KMS-11 (cell line): Measurements from ENCODE around the gene ACOT12.

Source experiments
- H2AFZ ChIP-seq: fragments of 200-600 bp; sonication (generic); 2 replicates; pipeline ENCODE4 v1.6.1; 2016; ENCODE audit warnings: antibody characterized with exemption, mixed run types, low read depth
- H3K27ac ChIP-seq: fragments of 200-600 bp; sonication (generic); 2 replicates; pipeline ENCODE4 v1.6.1; 2016; ENCODE audit warnings: mild to moderate bottlenecking, mixed run types
- H3K27me3 ChIP-seq: fragments of 200-600 bp; sonication (generic); 2 replicates; pipeline ENCODE4 v1.6.1; 2017; ENCODE audit warnings: mild to moderate bottlenecking, low read depth, mixed run types, moderate library complexity; ENCODE audit not compliant: insufficient read depth
- H3K36me3 ChIP-seq: fragments of 200-600 bp; sonication (generic); 2 replicates; pipeline ENCODE4 v1.6.1; 2017; ENCODE audit warnings: mild to moderate bottlenecking, mixed run types; ENCODE audit not compliant: insufficient read depth
- H3K4me1 ChIP-seq: fragments of 200-600 bp; sonication (generic); 2 replicates; pipeline ENCODE4 v1.6.1; 2016; ENCODE audit warnings: mild to moderate bottlenecking, low read depth, mixed run types; ENCODE audit not compliant: poor library complexity, severe bottlenecking
- H3K4me2 ChIP-seq: fragments of 200-600 bp; sonication (generic); 2 replicates; pipeline ENCODE4 v1.7.0; 2016; ENCODE audit warnings: mild to moderate bottlenecking, mixed run types
- H3K4me3 ChIP-seq: fragments of 200-600 bp; sonication (generic); IDR thresholded peaks from 2 replicates; pipeline ENCODE4 v1.6.1; 2017; ENCODE audit warnings: low read depth, low read length, mixed read lengths; ENCODE audit not compliant: insufficient read depth
- H3K79me2 ChIP-seq: fragments of 200-600 bp; sonication (generic); 2 replicates; pipeline ENCODE4 v1.6.1; 2016; ENCODE audit warnings: low read depth, mixed run types; ENCODE audit not compliant: insufficient read depth
- H3K9ac ChIP-seq: fragments of 200-600 bp; sonication (generic); 2 replicates; pipeline ENCODE4 v1.6.1; 2016; ENCODE audit warnings: mild to moderate bottlenecking, mixed run types
- H4K20me1 ChIP-seq: fragments of 200-600 bp; sonication (generic); 2 replicates; pipeline ENCODE4 v1.6.1; 2016; ENCODE audit warnings: mild to moderate bottlenecking, mixed run types; ENCODE audit not compliant: insufficient read depth
- TF ChIP-seq, protein P1 (sequence below): fragments of 200-600 bp; sonication (generic); conservative IDR thresholded peaks from 2 replicates; pipeline ENCODE4 v1.6.1; 2017; ENCODE audit warnings: low read depth, mild to moderate bottlenecking, antibody characterized with exemption, low read length, moderate library complexity, mixed read lengths

ACOT12 gene

DNA sequence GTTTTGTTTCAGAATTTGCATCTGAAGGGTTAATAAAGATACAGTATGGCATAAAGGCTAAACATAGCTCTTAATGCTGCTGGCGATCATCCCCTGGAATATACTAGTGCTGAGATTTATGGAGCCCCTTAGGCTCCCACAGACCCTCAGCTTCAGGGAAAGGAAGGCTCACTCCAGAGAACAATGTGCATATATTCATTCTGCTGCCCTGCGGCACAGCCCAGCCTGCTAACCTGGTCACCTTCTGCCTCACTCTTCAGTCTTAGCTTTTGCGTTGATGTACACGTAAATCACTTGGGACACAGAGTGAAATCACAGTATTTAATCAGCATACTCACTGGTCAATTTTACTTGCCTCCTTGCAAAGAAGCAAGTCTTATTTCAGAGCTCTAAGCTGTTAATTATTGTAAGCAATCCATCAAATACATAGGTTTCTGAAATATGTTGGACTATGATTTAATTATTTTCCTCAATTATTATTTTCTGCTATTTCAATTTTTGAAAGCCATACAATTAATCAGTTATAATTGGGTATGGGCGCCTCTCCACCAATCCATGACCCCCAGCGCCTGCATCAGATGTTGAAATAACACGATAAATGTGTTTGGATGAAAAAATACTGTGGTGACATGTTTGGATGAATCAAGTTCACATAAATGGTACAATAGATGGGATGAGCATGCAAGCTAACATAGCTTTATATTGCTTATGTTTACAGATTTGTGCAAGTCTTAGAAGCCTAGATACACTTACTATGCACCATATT, 11.4 kb upstream of the ACOT12 start:
- H3K4me2 ChIP-seq: no peak overlapping the region

DNA sequence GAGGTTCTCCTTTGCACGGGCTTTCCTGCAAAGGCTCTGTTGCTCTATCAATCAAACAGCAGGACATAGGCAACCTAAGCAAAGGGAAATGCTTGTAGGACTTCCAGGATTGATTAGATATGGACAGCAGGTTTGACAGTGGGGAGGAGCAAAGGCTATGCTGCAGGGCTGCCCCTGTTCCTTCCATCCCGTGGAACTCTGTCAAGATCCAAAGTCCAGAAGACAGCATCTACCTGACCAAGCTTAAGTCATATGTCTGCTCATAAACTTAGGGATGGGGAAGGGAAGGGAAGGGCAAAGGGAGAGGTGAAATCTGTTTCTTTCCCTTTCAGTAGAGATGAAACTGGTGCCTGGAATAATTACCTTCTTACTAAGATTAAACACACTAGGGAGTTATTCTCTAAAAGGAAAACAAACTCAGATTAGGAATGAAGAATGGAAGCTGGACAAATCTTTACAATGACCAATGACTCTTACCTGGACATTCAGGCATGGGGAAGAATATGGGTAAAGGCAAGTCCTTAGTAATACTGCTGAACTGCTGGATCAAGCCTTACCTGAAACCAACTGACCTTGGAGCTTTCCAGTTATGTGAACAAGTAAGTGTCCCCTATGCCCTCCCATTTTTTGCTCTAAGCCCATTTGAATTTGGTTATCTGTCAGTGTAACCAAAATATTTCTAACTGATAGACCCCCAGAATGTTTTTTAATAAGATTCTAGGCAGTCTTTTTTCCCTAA, 8.4 kb upstream of the ACOT12 start:
- H3K36me3 ChIP-seq: no peaks in the 10 kb centered on the region
- H2AFZ ChIP-seq: no peak overlapping the region
- H3K27me3 ChIP-seq: no peaks in the 10 kb centered on the region
- H3K4me2 ChIP-seq: no peak overlapping the region
- H3K27ac ChIP-seq: no peak overlapping the region
- H3K79me2 ChIP-seq: no peaks in the 10 kb centered on the region
- no peak overlapping the region for H3K9ac ChIP-seq
- H3K4me3 ChIP-seq: no peak overlapping the region
- TF ChIP-seq, protein P1, sequence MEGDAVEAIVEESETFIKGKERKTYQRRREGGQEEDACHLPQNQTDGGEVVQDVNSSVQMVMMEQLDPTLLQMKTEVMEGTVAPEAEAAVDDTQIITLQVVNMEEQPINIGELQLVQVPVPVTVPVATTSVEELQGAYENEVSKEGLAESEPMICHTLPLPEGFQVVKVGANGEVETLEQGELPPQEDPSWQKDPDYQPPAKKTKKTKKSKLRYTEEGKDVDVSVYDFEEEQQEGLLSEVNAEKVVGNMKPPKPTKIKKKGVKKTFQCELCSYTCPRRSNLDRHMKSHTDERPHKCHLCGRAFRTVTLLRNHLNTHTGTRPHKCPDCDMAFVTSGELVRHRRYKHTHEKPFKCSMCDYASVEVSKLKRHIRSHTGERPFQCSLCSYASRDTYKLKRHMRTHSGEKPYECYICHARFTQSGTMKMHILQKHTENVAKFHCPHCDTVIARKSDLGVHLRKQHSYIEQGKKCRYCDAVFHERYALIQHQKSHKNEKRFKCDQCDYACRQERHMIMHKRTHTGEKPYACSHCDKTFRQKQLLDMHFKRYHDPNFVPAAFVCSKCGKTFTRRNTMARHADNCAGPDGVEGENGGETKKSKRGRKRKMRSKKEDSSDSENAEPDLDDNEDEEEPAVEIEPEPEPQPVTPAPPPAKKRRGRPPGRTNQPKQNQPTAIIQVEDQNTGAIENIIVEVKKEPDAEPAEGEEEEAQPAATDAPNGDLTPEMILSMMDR: no peak
- H4K20me1 ChIP-seq: no peaks in the 10 kb centered on the region
- H3K4me1 ChIP-seq: no peaks in the 10 kb centered on the region

More for the DNA sequence above, 11.4 kb upstream of the ACOT12 start:
- H4K20me1 ChIP-seq: no peaks in the 10 kb centered on the region
- no peak overlapping the region for H3K9ac ChIP-seq
- H3K79me2 ChIP-seq: no peaks in the 10 kb centered on the region
- H2AFZ ChIP-seq: no peak overlapping the region
- H3K36me3 ChIP-seq: no peaks in the 10 kb centered on the region
- no peak overlapping the region for H3K4me3 ChIP-seq
- H3K4me1 ChIP-seq: no peaks in the 10 kb centered on the region
- H3K27ac ChIP-seq: no peak overlapping the region
- TF ChIP-seq, protein P1: no peak
- H3K27me3 ChIP-seq: no peaks in the 10 kb centered on the region

DNA sequence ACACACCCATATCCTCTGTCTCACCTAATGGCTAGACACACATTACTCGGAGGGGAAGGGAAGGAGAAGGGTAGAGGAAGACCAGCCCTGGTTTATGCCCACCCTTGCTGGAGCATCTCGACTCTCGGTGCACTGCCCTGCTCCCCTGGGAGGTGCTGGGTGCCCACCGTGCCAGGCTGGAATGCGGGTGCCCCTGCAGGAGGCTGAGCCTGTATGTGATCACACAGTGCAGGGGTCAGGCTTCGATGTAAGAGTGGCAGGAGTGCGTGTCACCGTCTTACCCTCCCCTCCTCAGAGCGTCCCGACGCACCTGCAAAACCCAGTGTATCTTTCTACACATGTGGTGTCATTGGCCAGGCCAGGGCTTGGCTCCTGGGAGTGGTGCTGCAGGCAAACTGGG, 7.3 kb upstream of the ACOT12 start:
- Histone ChIP-seq H2AFZ (no peak overlapping the region), H4K20me1 (no peaks in the 10 kb centered on the region), H3K4me2 (no peak overlapping the region), H3K79me2 (no peaks in the 10 kb centered on the region), H3K4me3 (no peak overlapping the region), H3K36me3 (no peaks in the 10 kb centered on the region), H3K27me3 (no peaks in the 10 kb centered on the region), H3K9ac (no peak overlapping the region), H3K27ac (no peak overlapping the region), H3K4me1 (no peaks in the 10 kb centered on the region)
- TF ChIP-seq, protein P1: no peak

- Histone ChIP-seq H3K36me3 (no peaks in the 10 kb centered on the region), H3K4me2 (no peak overlapping the region), H3K9ac (no peak overlapping the region), H3K79me2 (no peaks in the 10 kb centered on the region), H2AFZ (no peak overlapping the region), H3K4me1 (no peaks in the 10 kb centered on the region), H3K27me3 (no peaks in the 10 kb centered on the region), H3K27ac (no peak overlapping the region), H4K20me1 (no peaks in the 10 kb centered on the region), H3K4me3 (no peak overlapping the region)
- TF ChIP-seq, protein P1: no peak
Measured at GRCh38 chr5:81400375-81400774, 6.4 kb upstream of the ACOT12 start.
